BLaER1 treated with 17β-estradiol and CSF1 and Interleukin-3, amounts not matched to agents 10 nM and 100 nM (cell line): ENCODE measurements around the gene EEF1AKMT2.
"Not testable (repeated sequence)": the region's sequence is repeated elsewhere in the genome, so short reads cannot be mapped to it uniquely, and the experiment has no call there.

Experiments used
- H3K27ac ChIP-seq, 11 experiments: shearing (Covaris generic); formaldehyde crosslinking; 2 replicates each; pipeline ENCODE4 v1.8.1; 2022
- H3K27me3 ChIP-seq, 11 experiments: shearing (Covaris generic); formaldehyde crosslinking; 2 replicates each; pipeline ENCODE4 v1.8.1; 2022
- H3K36me3 ChIP-seq, 11 experiments: shearing (Covaris generic); formaldehyde crosslinking; 2 replicates each; pipeline ENCODE4 v1.8.1; 2022
- H3K4me1 ChIP-seq, 10 experiments: shearing (Covaris generic); formaldehyde crosslinking; 2 replicates each; pipeline ENCODE4 v1.8.1; 2022
- H3K4me2 ChIP-seq, 11 experiments: shearing (Covaris generic); formaldehyde crosslinking; 2 replicates each; pipeline ENCODE4 v1.8.1; 2022
- H3K4me3 ChIP-seq, 10 experiments: shearing (Covaris generic); formaldehyde crosslinking; 2 replicates each; pipeline ENCODE4 v1.8.1; 2022
- H3K9ac ChIP-seq, 11 experiments: shearing (Covaris generic); formaldehyde crosslinking; 2 replicates each; pipeline ENCODE4 v1.8.1; 2022
- H3K9me3 ChIP-seq, 11 experiments: shearing (Covaris generic); formaldehyde crosslinking; replicated peaks in 1 of 11; 2 replicates each; pipeline ENCODE4 v1.8.1; 2022
- H4K20me1 ChIP-seq, 11 experiments: shearing (Covaris generic); formaldehyde crosslinking; 2 replicates each; pipeline ENCODE4 v1.8.1; 2022
- Cebpa-rat ChIP-seq, 11 experiments: shearing (Covaris generic); IDR thresholded peaks; 2 replicates each; pipeline ENCODE4 v1.8.1; 2022

Gene EEF1AKMT2

GRCh38 chr10:124791547-124792348 lies at the start of gene EEF1AKMT2:
Gene EEF1AKMT2, minus strand, starts transcription at chr10:124791887. Its CDS starts 54 bp downstream, at chr10:124791833.
- H3K27me3 ChIP-seq: no peaks in the 10 kb centered on the region
- H3K27ac ChIP-seq: peak within 1 kb of the TSS; percentile 81 to 95 (median 91)
- H4K20me1 ChIP-seq: peaks cover 0 to 28% (median 0%) of the 10 kb centered on the region in 11 experiments; a peak in 7 of 22 replicates
- peak within 1 kb of the TSS; percentile 86 to 99 (median 93) for H3K9ac ChIP-seq
- H3K4me2 ChIP-seq: peak within 1 kb of the TSS; percentile 76 to 97 (median 87)
- TF ChIP-seq Cebpa-rat (IDR thresholded peaks at IDR 0.05): no peak
- peaks cover 6 to 16% (median 8%) of the 10 kb centered on the region in 10 experiments; a peak in 17 of 20 replicates for H3K4me1 ChIP-seq
- no peaks in the 10 kb centered on the region for H3K9me3 ChIP-seq
- H3K4me3 ChIP-seq: peak within 1 kb of the TSS; percentile 77 to 100 (median 94)
- H3K36me3 ChIP-seq: peaks cover 15 to 36% (median 26%) of the 10 kb centered on the region in 11 experiments; a peak in 21 of 22 replicates

GRCh38 chr10:124837687-124838086 lies 46.0 kb upstream of the EEF1AKMT2 start:
- no peak for TF ChIP-seq Cebpa-rat (IDR thresholded peaks at IDR 0.05)
- peaks cover 0 to 10% (median 0%) of the 10 kb centered on the region in 11 experiments; a peak in 2 of 22 replicates for H4K20me1 ChIP-seq
- H3K9me3 ChIP-seq: no peaks in the 10 kb centered on the region
- H3K27me3 ChIP-seq: no peaks in the 10 kb centered on the region
- H3K4me3 ChIP-seq: no peak overlapping the region
- peaks cover 36 to 57% (median 51%) of the 10 kb centered on the region in 11 experiments for H3K36me3 ChIP-seq
- H3K4me2 ChIP-seq: no peak overlapping the region
- no peak overlapping the region for H3K27ac ChIP-seq
- H3K4me1 ChIP-seq: peaks cover 0 to 8% (median 0%) of the 10 kb centered on the region in 10 experiments; a peak in 1 of 20 replicates
- no peak overlapping the region for H3K9ac ChIP-seq

GRCh38 chr10:124831116-124831515 lies 39.4 kb upstream of the EEF1AKMT2 start:
- Histone ChIP-seq H3K27ac (no peak overlapping the region), H4K20me1 (peaks cover 0 to 31% (median 0%) of the 10 kb centered on the region in 11 experiments; a peak in 4 of 22 replicates), H3K4me2 (no peak overlapping the region), H3K4me3 (no peak overlapping the region), H3K9me3 (no peaks in the 10 kb centered on the region), H3K36me3 (peaks cover 93 to 100% (median 98%) of the 10 kb centered on the region in 11 experiments), H3K9ac (no peak overlapping the region), H3K4me1 (peaks cover 0 to 7% (median 0%) of the 10 kb centered on the region in 10 experiments; a peak in 1 of 20 replicates), H3K27me3 (no peaks in the 10 kb centered on the region)
- no peak for TF ChIP-seq Cebpa-rat (IDR thresholded peaks at IDR 0.05)

GRCh38 chr10:124830445-124830844 lies 38.8 kb upstream of the EEF1AKMT2 start:
- Histone ChIP-seq H3K9ac (no peak overlapping the region; a peak in 1 of 22 replicates), H4K20me1 (peaks cover 0 to 28% (median 0%) of the 10 kb centered on the region in 11 experiments; a peak in 5 of 22 replicates), H3K9me3 (no peaks in the 10 kb centered on the region), H3K27ac (no peak overlapping the region), H3K4me1 (peaks cover 0 to 7% (median 0%) of the 10 kb centered on the region in 10 experiments; a peak in 1 of 20 replicates), H3K4me2 (no peak overlapping the region), H3K4me3 (no peak overlapping the region), H3K27me3 (no peaks in the 10 kb centered on the region), H3K36me3 (peaks cover 87 to 100% (median 93%) of the 10 kb centered on the region in 11 experiments)
- TF ChIP-seq Cebpa-rat (IDR thresholded peaks at IDR 0.05): no peak

- H3K9ac ChIP-seq: no peak overlapping the region
- TF ChIP-seq Cebpa-rat (IDR thresholded peaks at IDR 0.05): no peak
- H3K27ac ChIP-seq: no peak overlapping the region
- peaks cover 79 to 98% (median 88%) of the 10 kb centered on the region in 11 experiments for H3K36me3 ChIP-seq
- H3K4me2 ChIP-seq: no peak overlapping the region
- peaks cover 0 to 7% (median 0%) of the 10 kb centered on the region in 10 experiments; a peak in 1 of 20 replicates for H3K4me1 ChIP-seq
- no peak overlapping the region for H3K4me3 ChIP-seq
- H3K27me3 ChIP-seq: no peaks in the 10 kb centered on the region
- no peaks in the 10 kb centered on the region for H3K9me3 ChIP-seq
- H4K20me1 ChIP-seq: peaks cover 0 to 28% (median 0%) of the 10 kb centered on the region in 11 experiments; a peak in 7 of 22 replicates
Measured at GRCh38 chr10:124829447-124830115, 37.9 kb upstream of the EEF1AKMT2 start.

- H3K4me3 ChIP-seq: no peak overlapping the region
- H4K20me1 ChIP-seq: peaks cover 0 to 37% (median 5%) of the 10 kb centered on the region in 11 experiments; a peak in 7 of 22 replicates
- no peaks in the 10 kb centered on the region for H3K27me3 ChIP-seq
- H3K4me1 ChIP-seq: peaks cover 0 to 7% (median 0%) of the 10 kb centered on the region in 10 experiments; a peak in 1 of 20 replicates
- H3K4me2 ChIP-seq: no peak overlapping the region
- no peak overlapping the region for H3K9ac ChIP-seq
- TF ChIP-seq Cebpa-rat (IDR thresholded peaks at IDR 0.05): no peak
- H3K9me3 ChIP-seq: no peaks in the 10 kb centered on the region
- no peak overlapping the region for H3K27ac ChIP-seq
- peaks cover 62 to 98% (median 81%) of the 10 kb centered on the region in 11 experiments for H3K36me3 ChIP-seq
Measured at GRCh38 chr10:124827474-124827873, 35.8 kb upstream of the EEF1AKMT2 start.

- no peak overlapping the region for H3K27ac ChIP-seq
- H4K20me1 ChIP-seq: peaks cover 0 to 37% (median 5%) of the 10 kb centered on the region in 11 experiments; a peak in 7 of 22 replicates
- peaks cover 0 to 5% (median under 1%) of the 10 kb centered on the region in 11 experiments; a peak in 9 of 22 replicates for H3K9me3 ChIP-seq
- TF ChIP-seq Cebpa-rat (IDR thresholded peaks at IDR 0.05): no peak
- H3K4me1 ChIP-seq: peaks cover 0 to 7% (median 0%) of the 10 kb centered on the region in 10 experiments; a peak in 1 of 20 replicates
- H3K4me3 ChIP-seq: no peak overlapping the region
- no peak overlapping the region for H3K4me2 ChIP-seq
- H3K36me3 ChIP-seq: peaks cover 62 to 98% (median 81%) of the 10 kb centered on the region in 11 experiments
- 0 out of 22 replicates have a peak overlapping the region, but pooled peaks of 1 of the 11 experiments have one; percentile 15 for H3K9ac ChIP-seq
- no peaks in the 10 kb centered on the region for H3K27me3 ChIP-seq
Measured at GRCh38 chr10:124826262-124826661, 34.6 kb upstream of the EEF1AKMT2 start.

GRCh38 chr10:124825702-124826101 lies 34.0 kb upstream of the EEF1AKMT2 start:
- no peak overlapping the region for H3K27ac ChIP-seq
- H3K4me2 ChIP-seq: no peak overlapping the region
- 0 out of 22 replicates have a peak overlapping the region, but pooled peaks of 1 of the 11 experiments have one; percentile 15 for H3K9ac ChIP-seq
- peaks cover 0 to 37% (median 5%) of the 10 kb centered on the region in 11 experiments; a peak in 7 of 22 replicates for H4K20me1 ChIP-seq
- peaks cover 0 to 10% (median 6%) of the 10 kb centered on the region in 11 experiments; a peak in 10 of 22 replicates for H3K9me3 ChIP-seq
- no peak for TF ChIP-seq Cebpa-rat (IDR thresholded peaks at IDR 0.05)
- no peaks in the 10 kb centered on the region for H3K27me3 ChIP-seq
- H3K4me1 ChIP-seq: peaks cover 0 to 7% (median 0%) of the 10 kb centered on the region in 10 experiments; a peak in 1 of 20 replicates
- H3K4me3 ChIP-seq: no peak overlapping the region
- H3K36me3 ChIP-seq: peaks cover 62 to 98% (median 81%) of the 10 kb centered on the region in 11 experiments

- H3K4me1 ChIP-seq, H3K27me3 ChIP-seq, H3K9ac ChIP-seq, H3K27ac ChIP-seq, H3K4me2 ChIP-seq, H3K4me3 ChIP-seq: not testable (repeated sequence)
- Histone ChIP-seq H3K9me3 (peaks cover 0 to 14% (median 9%) of the 10 kb centered on the region in 11 experiments; a peak in 11 of 22 replicates), H4K20me1 (peaks cover 0 to 30% (median 0%) of the 10 kb centered on the region in 11 experiments; a peak in 7 of 22 replicates), H3K36me3 (peaks cover 62 to 98% (median 81%) of the 10 kb centered on the region in 11 experiments)
Measured at GRCh38 chr10:124824932-124825331, 33.2 kb upstream of the EEF1AKMT2 start.
